ENCODE data around the gene DDX20.

GRCh38 chr1:111739925-111740765 is 15.6 kb upstream of the DDX20 start:
- TF ChIP-seq CTCF (IDR thresholded peaks at IDR 0.05; ENCODE audit: poor library complexity, severe bottlenecking): peak; percentile 13
- no peak for TF ChIP-seq EP300 (conservative IDR thresholded peaks at IDR 0.05; ENCODE audit: poor library complexity, severe bottlenecking)
- TF ChIP-seq RAD21 (conservative IDR thresholded peaks at IDR 0.05): no peak
- TF ChIP-seq EZH2 (IDR thresholded peaks at IDR 0.05; ENCODE audit: borderline replicate concordance, insufficient read depth, low read length, poor library complexity, severe bottlenecking): no peak
- TF ChIP-seq REST (IDR thresholded peaks at IDR 0.05; ENCODE audit: borderline replicate concordance): no peak
- no peak for TF ChIP-seq TAF1 (IDR thresholded peaks at IDR 0.05; ENCODE audit: low read depth)
- no peak for TF ChIP-seq SMC3 (conservative IDR thresholded peaks at IDR 0.05; ENCODE audit: poor library complexity)
- no peak for TF ChIP-seq POLR2AphosphoS5 (IDR thresholded peaks at IDR 0.05)
- TF ChIP-seq MXI1 (conservative IDR thresholded peaks at IDR 0.05; ENCODE audit: poor library complexity, severe bottlenecking): no peak

All from neural cell (in vitro differentiated cells).